Hippocampal formation (tissue), 2 donors: ENCODE results near the gene CMPK1.
"Not testable (repeated sequence)": the region's sequence is repeated elsewhere in the genome, so short reads cannot be mapped to it uniquely, and the experiment has no call there.

ENCODE experiments used
- DNase-seq, 2 donors: peaks; one replicate each; lab custom pipeline; 2025; lab: John Stamatoyannopoulos, UW

Gene CMPK1

DNA sequence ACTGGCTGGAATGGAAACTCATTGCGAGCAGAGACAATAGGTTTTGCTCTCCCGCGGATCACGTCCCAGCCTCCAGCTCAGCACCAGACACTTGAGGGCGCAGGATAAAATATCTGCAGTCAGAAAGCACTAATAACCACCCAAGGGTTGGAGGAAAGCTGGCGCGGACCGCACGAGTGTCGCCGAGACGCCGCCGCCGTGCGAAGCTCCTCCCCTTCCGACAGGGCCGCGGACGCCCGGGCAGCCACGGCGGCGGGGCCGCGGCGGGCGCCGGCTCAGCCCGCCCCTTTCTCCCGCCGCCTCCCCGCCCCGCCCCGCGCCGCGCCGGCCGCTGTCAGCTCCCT is at the start of gene CMPK1:
TSS of gene CMPK1 (plus strand) at position 213 of the 344 bp plus-strand sequence. CDS start 156 bp downstream, outside the sequence.
- DNase-seq, result peak; percentile 74 to 81

DNA sequence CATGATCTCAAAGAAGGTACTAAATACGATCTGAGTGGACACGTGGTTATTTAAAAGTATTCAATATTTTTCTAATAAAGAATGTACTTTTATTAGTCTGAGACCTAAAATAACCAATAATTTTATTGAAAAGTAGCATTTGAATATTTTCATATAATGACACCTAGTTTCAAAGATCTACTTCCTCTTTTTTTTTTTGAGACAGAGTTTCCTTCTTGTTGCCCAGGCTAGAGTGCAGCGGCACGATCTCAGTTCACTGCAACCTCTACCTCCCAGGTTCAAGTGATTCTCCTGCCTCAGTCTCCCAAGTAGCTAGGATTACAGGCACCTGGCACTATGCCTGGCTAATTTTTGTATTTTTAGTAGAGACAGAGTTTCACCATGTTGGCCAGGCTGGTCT is 45.5 kb upstream of the CMPK1 start:
- not testable (repeated sequence) for DNase-seq

GRCh38 chr1:47294863-47295262 is 38.7 kb upstream of the CMPK1 start:
- not testable (repeated sequence) for DNase-seq

- DNase-seq, result no peak
These were observed 38.0 kb upstream of the CMPK1 start for GRCh38 chr1:47295579-47295978.

- DNase-seq, result no peak
These were observed 35.4 kb upstream of the CMPK1 start for GRCh38 chr1:47298025-47298699.

DNA sequence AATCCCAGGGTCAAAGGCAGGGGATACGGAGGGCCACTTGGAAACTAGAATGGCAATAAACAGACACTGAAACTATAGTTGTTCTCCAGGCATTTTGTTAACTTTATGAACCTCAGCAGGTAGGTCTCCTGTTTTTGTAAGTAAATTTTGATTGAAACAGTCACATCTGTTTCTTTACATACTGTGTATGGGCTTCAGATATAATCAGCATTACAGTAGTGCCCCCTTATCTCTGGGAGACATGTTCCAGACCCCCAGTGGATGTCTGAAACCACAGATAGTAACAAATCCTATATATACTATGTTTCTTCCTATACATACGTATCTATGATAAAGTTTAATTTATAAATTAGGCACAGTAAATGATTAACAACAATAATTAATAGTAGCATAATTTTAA is 31.1 kb upstream of the CMPK1 start:
- DNase-seq, result no peak

GRCh38 chr1:47309427-47309826 is 24.2 kb upstream of the CMPK1 start:
- no peak for DNase-seq

DNA sequence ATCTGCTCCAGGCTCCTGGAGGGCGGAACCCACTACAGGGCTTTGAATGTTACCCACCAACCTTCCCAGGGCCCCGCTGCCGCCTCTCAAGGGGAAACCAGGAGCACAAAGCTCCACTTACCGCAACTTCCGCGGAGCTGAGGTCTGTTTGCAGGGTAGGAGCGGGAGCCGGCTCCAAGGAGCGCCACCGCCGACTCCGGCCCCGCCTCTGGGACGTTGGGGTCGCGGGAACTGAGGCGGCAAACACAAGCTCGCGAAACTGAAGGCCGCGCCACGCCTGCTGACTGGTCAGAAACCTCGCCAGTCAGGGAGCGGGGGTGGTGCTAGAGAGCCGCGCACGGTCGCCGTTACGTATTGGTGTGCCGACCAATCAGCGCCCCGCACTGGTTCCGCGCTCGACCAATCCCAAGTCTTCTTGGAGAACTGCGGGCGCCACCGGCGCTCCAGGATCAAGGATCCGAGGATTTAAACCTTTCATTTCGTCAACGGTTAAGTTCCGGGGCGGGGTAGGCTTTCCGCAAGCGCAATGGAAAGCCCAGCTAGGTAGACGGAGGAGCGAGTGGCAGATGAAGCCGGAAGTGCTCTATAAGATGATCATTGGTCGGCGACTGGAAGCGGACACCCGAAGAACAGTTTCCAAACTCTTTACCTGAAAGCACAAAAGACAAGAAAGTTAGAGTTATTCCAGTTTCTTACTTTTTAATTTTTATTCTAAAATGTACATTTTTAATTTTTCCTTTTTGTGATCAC is 19.5 kb upstream of the CMPK1 start, which contains the start of gene STIL:
TSS of gene STIL (minus strand) at position 233 of the 750 bp plus-strand sequence. CDS start 3,828 bp downstream, outside the sequence.
- peak; percentile 96 to 98 for DNase-seq

GRCh38 chr1:47317841-47318240 is 15.7 kb upstream of the CMPK1 start:
- no peak for DNase-seq

- DNase-seq, result not testable (repeated sequence)
These were observed 13.6 kb upstream of the CMPK1 start for GRCh38 chr1:47319968-47320367.

DNA sequence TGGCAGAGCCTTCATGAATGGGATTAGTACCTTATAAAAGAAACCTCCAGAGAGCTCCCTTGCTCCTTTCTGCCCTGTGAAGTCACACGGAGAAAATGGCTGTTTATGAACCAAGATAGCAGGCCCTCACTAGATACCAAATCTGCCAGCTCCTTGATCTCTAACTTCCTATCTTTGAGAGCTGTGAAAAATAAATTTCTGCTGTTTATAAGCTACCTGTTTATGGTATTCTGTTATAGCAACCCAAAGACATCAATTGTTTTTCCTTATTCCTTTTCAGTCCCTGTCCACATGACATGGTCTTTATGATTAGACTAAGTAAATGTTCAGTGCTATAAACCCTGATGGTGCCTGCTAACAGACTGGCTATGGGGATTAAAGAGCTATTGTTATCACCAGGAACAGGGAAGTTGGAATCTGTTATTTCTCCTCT is 10.0 kb upstream of the CMPK1 start:
- DNase-seq, result no peak

DNA sequence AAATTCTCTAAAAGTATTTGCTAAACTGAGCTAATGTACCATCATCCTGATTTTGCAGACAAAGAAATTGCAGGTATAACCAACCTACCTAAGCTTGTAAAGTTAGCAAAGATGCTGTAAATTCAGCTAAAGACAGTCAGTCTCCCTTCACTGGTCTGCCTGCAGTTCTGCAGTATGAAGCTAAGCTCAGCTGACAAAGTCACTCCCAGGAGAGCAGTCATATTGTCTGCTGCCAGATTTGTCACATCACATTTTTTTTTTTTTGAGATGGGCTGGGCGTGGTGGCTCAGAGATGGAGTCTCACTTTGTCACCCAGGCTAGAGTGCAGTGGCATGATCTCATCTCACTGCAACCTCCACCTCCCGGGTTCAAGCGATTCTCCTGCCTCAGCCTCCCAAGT is 8.9 kb upstream of the CMPK1 start:
- DNase-seq, result no peak

- DNase-seq, result no peak
These were observed 8.1 kb upstream of the CMPK1 start for GRCh38 chr1:47325528-47325927.

DNA sequence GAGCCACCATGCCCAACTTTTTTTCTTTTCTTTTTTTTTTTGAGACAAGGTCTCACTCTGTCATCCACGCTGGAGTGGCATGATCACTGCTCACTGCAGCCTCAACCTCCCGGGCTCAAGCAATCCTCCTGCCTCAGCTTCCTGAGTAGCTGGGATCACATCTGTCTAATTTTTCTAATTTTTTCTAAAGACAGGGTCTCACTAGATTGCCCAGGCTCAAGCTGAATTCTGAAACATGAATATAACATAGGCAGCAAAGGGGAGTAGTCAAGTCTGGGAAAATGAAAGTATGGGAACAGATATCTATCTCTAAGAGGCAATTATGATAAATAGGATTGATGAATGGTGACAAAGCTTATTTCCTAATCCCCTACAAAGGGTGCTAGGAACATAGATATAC is 7.3 kb upstream of the CMPK1 start:
- no peak for DNase-seq

DNA sequence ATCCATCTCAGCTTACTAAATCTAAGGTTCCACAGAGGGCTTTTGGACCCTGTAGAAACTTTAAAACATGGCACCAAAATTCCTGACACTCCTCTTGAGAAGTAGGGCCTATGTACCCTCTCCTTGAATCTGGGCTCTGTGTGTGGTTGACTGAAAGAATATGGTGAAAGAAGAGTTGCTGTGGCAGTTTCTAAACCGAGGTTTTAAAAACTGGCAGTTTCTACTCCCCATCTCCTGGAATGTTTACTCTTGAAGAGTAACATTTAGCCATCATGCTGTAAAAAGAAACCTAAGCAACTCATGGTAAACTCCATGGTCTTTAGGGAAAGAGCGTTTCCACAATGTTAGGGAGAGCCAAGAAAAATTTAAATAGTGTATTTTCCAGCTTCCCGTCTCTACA is 4.6 kb upstream of the CMPK1 start:
- no peak for DNase-seq

GRCh38 chr1:47330212-47330611 is 3.4 kb upstream of the CMPK1 start:
- DNase-seq, result no peak

DNA sequence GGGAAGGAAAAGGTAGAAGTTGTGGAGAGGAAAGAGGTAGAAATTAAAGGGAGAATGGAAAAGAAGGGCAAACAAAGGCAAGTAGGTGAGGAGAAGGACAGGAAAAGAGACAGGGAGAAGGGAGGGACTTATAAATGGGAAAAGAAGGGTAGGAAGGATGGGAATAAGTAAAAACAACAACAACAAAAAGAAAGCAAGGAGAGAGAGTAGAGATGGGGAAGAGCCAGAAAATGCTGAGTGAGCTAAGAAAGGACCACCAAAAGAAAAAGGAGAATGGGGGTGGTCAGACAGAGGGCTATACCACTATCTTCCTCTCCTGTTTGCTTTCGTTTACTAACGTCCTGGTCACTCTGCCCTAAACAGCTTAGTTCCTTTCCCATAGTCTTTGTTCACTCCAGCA is 1.7 kb upstream of the CMPK1 start:
- no peak for DNase-seq

- DNase-seq, result no peak
These were observed 612 bp upstream of the CMPK1 start for GRCh38 chr1:47332779-47333577.

GRCh38 chr1:47333922-47334764 is 553 bp downstream of the CMPK1 start:
- DNase-seq, result peak; percentile 74 to 78

GRCh38 chr1:47334765-47335435 is 1.3 kb downstream of the CMPK1 start:
- DNase-seq, result no peak

DNA sequence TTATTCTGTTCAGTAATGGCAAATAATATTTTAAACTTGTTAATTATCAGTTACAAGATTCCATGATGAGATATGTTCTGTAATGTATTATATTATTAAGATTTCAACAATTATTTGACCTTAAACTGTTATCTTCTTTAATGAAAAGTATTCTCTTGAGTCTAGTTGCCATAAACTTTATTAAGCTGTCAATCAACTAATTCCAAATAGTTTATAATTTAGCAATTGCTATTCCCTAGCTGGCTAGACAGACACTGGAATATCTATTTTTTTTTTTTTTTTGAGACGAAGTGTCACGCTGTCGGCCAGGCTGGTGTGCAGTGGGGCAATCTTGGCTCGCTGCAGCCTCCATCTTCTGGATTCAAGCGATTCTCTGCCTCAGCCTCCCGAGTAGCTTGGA is 3.8 kb downstream of the CMPK1 start:
- no peak for DNase-seq
